Right atrium auricular region (tissue), 2 donors: Measurements from ENCODE around the gene PPFIA4. TPM values are rescaled to one million over a fixed set of nuclear protein-coding genes. Genes with fewer than 3 reads are reported as not detected.
A peak's percentile ranks its signal among the peaks of the same experiment; 100 is the strongest.

Source experiments
- DNase-seq: peaks from one replicate; pipeline ENCODE4 v3.0.0-alpha.2; 2019; ENCODE audit warnings: low spot score
- H3K27ac ChIP-seq, 2 donors: fragments of 200-600 bp; sonication (generic); 1 replicate in 1 of 2; 2 replicates in 1 of 2; pipeline ENCODE4 v1.5.1; 2016 to 2019
- H3K27me3 ChIP-seq, 2 donors: fragments of 200-600 bp; sonication (generic); one replicate each; pipeline versions ENCODE4 v1.5.1 to v1.6.0; 2017 to 2019
- H3K36me3 ChIP-seq: fragments of 200-600 bp; sonication (generic); one replicate; pipeline ENCODE4 v1.5.1; 2016
- H3K4me1 ChIP-seq, 2 donors: fragments of 200-600 bp; sonication (generic); one replicate each; pipeline versions ENCODE4 v1.5.1 to v1.6.0; 2017 to 2019
- H3K4me3 ChIP-seq, 2 donors: fragments of 200-600 bp; sonication (generic); 1 replicate in 1 of 2; 2 replicates in 1 of 2; pipeline ENCODE4 v1.5.1; 2017 to 2019; ENCODE audit warnings: mild to moderate bottlenecking in 1 of 2, moderate library complexity in 1 of 2
- H3K9me3 ChIP-seq, 2 donors: fragments of 200-600 bp; sonication (generic); one replicate each; pipeline ENCODE4 v1.5.1; 2019
- CTCF ChIP-seq, 2 donors: fragments of 200-600 bp; sonication (generic); IDR thresholded peaks; one replicate each; pipeline ENCODE4 v1.5.1; 2019; ENCODE audit warnings: antibody characterized with exemption in 2 of 2
- total RNA-seq, 2 donors: library from RNA; depleted of rRNA; stranded (reverse); fragments of >200 nt; gene quantifications; one replicate each; pipeline ENCODE4 v1.1.0, GENCODE V29; 2016

PPFIA4 gene
- total RNA-seq, 2 donors from 2014 or later, result 16.3 to 19.2 TPM

- TF ChIP-seq CTCF (IDR thresholded peaks at IDR 0.05), result no peak
- DNase-seq, result peak; percentile 50
- no peaks in the 10 kb centered on the region for H3K9me3 ChIP-seq
- peaks cover 0 to 9% of the 10 kb centered on the region in 2 donors for H3K4me1 ChIP-seq
- H3K4me3 ChIP-seq, result no peak overlapping the region
- no peaks in the 10 kb centered on the region for H3K27me3 ChIP-seq
- no peaks in the 10 kb centered on the region for H3K36me3 ChIP-seq
- no peak overlapping the region for H3K27ac ChIP-seq
Measured at GRCh38 chr1:203084588-203085527, 58.6 kb downstream of the PPFIA4 start.

- Histone ChIP-seq H3K4me1 (peaks cover 0 to 9% of the 10 kb centered on the region in 2 donors), H3K36me3 (no peaks in the 10 kb centered on the region), H3K9me3 (no peaks in the 10 kb centered on the region), H3K4me3 (no peak within 1 kb of the TSS), H3K27ac (no peak within 1 kb of the TSS), H3K27me3 (no peaks in the 10 kb centered on the region)
- TF ChIP-seq CTCF (IDR thresholded peaks at IDR 0.05), result no peak
- DNase-seq, result peak; percentile 21
Measured at GRCh38 chr1:203085528-203086406, 59.5 kb downstream of the PPFIA4 start, which contains the start of gene MYOG. Gene MYOG, minus strand, starts transcription at chr1:203086012. Its CDS starts 51 bp downstream, at chr1:203085961.

- no peak for TF ChIP-seq CTCF (IDR thresholded peaks at IDR 0.05)
- no peaks in the 10 kb centered on the region for H3K36me3 ChIP-seq
- no peak for DNase-seq
- no peak overlapping the region for H3K4me3 ChIP-seq
- no peaks in the 10 kb centered on the region for H3K9me3 ChIP-seq
- H3K4me1 ChIP-seq, result peaks cover 0 to 9% of the 10 kb centered on the region in 2 donors
- no peaks in the 10 kb centered on the region for H3K27me3 ChIP-seq
- H3K27ac ChIP-seq, result no peak overlapping the region
Measured at GRCh38 chr1:203086992-203087763, 60.9 kb downstream of the PPFIA4 start.

- H3K4me3 ChIP-seq, result no peak overlapping the region
- no peak overlapping the region for H3K27ac ChIP-seq
- no peaks in the 10 kb centered on the region for H3K27me3 ChIP-seq
- TF ChIP-seq CTCF (IDR thresholded peaks at IDR 0.05), result no peak
- no peaks in the 10 kb centered on the region for H3K36me3 ChIP-seq
- DNase-seq, result peak; percentile 30
- peaks cover 0 to 5% of the 10 kb centered on the region in 2 donors for H3K4me1 ChIP-seq
- H3K9me3 ChIP-seq, result no peaks in the 10 kb centered on the region
Measured at GRCh38 chr1:203088441-203088840, 62.1 kb downstream of the PPFIA4 start.

GRCh38 chr1:203089001-203089650, 62.8 kb downstream of the PPFIA4 start:
- Histone ChIP-seq H3K4me3 (no peak overlapping the region), H3K27ac (no peak overlapping the region), H3K9me3 (peaks cover 0 to 4% of the 10 kb centered on the region in 2 donors), H3K27me3 (no peaks in the 10 kb centered on the region), H3K36me3 (no peaks in the 10 kb centered on the region), H3K4me1 (peaks cover 0 to 4% of the 10 kb centered on the region in 2 donors)
- DNase-seq, result peak; percentile 47
- TF ChIP-seq CTCF (IDR thresholded peaks at IDR 0.05), result no peak
